GM18868 (cell line): ENCODE data around the gene VSNL1.

Experiments
- ATAC-seq: cut with Tn5 transposase; IDR thresholded peaks from one replicate; pipeline ENCODE4 v1.9.1; 2021; ENCODE audit warnings: mild to moderate bottlenecking, moderate library complexity; ENCODE audit not compliant: unreplicated experiment

The VSNL1 gene

DNA sequence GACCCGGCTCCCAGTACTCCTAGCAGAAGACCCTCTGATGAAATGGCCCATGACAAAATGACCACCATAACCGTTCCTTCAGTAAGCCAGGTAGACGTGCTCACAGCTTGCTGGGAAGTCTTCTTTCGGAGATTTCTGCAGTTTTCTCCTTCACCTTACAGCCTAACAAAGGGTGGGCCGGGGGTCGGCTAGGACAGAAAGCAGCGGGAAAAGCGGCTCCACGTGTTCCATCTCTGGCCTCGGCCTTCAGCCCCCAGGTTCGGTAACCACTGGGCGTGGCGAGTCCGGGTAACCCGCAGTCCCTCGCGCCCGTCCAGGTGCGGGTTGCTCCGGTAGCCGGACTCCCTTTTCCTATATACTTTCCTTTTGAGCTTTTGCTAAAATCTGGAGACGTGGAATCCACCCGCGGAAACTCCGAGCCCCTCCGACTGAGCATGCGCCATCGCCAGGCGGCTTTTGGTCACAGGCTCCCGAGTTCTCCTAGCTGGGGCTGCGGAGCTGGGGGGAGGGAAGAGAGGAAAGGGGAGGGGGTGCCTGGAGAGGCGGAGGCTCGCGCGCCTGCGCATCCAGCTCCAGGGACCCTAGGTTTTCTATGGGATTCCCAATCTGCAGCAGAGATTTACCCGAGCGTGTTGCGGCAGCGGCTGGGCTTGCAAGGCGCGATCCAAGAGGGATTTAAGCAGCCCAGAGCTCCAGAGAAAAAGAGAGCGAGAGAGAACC lies at the start of gene VSNL1:
Gene VSNL1 (plus strand): TSS at position 604 of the 720 bp plus-strand sequence. CDS start 51,379 bp downstream, outside the sequence.
- ATAC-seq = no peak

DNA sequence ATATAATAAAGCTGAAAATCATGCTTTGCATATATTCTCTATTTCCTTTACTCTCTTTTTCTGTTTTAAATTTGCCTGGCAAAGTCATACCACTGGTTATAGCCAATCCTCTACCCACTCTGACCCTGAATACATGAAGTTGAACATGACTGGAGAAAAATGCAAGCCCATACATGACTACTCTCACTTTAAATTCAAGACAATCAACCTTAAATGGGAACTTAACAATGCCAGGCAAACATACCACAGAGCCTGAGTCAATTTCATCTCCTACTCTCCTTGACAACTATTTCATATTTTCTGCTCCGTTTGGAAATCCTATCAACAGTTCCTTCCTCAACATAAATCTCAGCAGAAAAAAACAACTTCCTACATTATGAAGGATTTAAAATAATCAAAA lies 44.9 kb upstream of the VSNL1 start:
- ATAC-seq = no peak

DNA sequence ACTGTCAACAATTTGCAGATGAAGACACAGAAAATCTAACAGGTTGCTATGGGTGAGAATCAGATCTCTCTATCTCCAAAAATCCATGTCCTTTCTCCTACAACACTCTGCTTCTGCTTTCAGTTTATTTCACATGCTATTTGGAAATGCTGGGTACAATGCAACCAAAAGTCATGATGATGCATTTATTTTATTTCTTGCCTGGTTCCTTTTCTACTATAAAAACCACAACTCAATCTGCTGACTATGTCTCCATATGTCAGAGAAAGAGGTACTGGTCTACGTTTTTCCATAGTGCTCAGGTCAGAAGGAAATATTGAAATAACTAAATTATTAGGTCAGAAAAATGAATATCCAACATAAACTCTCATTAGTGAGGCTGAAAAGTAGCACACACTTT lies 42.8 kb upstream of the VSNL1 start:
- ATAC-seq = no peak

DNA sequence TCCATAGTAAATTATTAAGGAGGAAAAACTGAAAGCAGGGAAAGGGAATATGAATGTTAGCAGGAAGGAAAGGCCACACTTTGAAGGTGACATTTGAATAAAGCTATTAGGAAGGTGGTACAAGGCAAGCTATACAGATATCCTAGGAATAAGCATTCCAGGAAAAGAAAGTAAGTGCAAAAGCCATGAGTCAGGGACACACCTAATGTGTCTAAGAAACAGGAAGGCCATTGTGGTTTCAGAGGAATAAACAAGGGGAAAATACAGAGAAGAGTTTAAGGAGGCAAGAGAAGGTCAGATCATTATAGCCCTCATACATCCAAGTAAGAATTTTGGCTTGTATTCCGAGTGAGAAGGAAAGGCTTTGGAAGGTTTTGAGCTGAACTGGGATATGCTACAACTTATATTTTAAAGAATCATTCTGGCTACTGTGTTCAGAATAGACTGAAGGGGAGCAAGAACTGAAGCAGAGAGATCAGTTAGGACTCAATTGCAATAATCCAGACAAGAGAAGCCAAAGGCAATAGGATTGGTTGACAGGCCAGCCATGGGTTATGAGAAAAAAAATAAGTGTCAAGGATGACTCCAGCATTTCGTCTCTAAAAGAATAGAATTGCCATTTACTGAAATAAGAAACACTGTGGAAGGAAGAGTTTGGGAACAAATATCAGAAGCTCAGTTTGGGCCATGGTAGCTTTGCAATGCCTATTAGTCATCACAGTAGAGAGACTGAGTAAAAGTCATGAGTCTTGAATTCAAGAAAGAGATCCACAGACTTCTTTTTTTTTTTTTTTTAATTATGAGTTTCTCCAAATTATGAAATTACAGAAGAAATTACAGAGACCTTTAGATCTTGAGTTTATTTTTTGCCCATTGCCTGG lies 33.5 kb upstream of the VSNL1 start:
- no peak for ATAC-seq

DNA sequence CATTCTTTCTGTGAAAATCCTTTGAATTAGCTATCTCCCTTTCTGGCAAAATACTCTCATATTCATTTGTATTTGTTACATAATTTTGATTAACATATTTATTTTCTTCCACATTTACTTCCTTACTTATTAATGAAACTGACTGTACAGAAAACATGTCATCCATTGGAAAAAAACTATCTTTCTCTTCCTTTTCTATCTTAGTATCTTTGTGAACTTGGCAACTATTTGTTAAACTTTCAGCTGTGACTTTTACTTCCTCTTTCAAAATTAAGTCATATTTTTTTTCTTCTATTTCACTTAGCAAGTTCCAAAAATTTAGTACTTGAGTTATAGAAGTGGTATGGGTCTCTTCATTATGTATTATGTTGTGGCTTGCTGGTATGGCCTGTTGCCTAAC lies 24.8 kb upstream of the VSNL1 start:
- ATAC-seq = peak; percentile 46

DNA sequence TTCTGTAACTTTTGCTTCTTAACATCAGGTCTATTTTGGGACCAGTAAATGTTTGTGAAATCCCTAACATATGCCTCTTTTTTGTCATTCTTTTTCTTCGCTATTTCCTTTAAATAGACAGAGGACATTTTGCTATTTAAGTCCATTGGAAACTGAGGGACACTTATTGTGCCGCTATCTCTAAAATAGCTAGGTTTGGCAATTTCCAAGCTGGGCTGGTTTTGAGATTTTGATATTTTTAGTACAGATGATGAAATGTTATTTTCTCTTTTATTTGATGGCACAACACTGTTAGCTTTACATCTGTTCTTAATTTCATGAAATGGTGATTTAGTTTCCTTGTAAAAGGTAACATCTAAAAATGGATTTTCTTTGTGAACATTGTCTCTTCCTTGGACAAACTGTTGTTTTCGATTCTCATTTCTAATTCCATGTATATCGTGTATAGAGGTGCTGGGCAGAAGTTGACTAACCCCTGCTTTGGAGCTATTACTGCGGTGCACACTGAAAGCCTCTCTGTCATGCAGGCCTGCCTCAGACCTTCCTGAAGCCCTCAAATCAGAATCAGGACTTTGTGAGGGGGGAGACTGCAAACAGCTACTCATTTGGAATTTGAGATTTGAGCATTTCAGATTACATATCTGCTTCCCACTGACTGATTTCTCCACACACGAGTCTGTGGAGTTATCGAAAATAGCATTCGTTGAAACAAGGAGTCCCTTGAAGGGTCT lies 22.9 kb upstream of the VSNL1 start:
- ATAC-seq = peak; percentile 27

DNA sequence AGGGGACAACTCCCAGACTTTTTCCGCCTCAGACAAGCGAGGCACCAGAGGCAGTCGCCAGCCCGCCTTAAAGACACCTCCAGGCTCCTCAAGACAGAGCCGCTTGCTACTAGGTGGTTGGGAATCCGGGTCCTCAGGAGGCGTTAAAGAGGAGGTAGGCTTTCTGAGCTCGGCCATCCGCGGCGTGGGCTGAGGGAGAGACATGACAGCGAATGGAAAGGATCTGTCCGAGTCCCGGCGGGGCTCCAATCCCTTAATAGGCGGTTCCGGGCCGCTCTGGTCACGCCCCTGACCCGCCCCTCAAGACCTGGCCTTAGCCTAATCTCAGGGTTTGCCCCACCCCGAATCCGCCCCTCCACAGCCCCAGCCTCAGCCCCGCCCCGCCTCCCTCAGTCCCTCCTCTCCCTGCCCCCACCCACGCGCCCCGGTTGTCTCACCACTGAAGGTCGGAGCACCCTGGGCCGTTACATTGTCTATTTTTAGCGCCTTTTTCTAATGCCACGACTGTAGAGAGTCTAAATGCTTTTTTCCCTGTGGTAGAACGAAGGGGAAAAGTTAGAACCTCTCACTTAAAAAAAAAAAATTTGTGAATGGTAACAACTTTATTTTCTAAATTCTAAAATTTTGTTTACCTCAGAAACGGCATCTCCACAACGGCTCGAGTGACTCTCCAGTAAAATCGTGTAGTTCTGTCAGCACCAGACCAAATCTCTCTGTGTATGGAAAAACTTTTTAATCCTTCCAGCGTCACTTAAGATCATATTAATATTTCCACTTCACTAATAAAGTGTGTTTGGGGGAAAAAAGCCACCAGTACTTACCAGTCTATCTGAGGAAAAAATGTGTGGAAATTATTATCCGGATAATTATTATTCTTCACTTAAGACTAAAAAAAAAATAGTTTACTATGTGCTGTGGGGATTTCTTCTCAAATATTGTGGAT lies 22.0 kb upstream of the VSNL1 start, which contains the start of gene RAD51AP2:
Gene RAD51AP2 (minus strand): TSS at position 229 of the 943 bp plus-strand sequence. CDS start 25 bp downstream, at position 204.
- peak; percentile 77 for ATAC-seq

DNA sequence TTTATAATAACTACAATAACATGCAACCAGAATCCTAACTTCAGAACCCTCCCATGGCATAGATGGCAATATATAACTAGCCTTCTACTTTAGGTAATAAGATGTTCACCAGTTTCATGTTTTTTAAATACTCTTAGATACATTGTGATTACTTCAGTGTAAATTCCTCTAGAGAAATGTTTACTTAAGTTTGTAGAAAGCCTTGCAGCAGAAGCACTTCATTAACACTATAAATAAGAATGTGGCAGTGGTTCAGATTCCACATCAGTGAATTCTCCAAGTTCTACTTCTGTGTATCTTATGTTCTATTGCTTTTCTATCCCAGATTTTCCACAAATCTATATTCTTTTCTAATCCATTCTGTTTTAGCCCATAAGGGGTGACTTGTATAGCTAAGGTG lies 21.0 kb upstream of the VSNL1 start:
- ATAC-seq = no peak

DNA sequence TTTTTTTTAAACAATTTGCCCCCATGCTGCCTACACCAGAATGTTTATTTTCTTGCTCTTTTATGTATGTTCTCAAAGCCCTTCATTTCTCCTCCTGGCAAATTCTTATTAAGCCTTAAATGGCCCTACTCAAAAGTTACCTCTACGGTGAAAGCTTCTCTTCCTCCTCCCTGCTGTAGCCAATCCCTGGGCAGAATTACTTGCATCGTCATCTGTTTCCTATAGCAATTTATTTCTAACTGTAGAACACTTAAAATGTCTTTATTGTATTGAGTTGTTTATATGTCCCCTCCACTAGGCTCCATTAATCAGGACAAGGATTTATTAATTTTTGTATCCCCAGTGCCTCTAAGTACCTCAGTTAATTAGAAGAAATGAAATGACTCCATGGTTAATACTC lies 19.7 kb upstream of the VSNL1 start:
- peak; percentile 48 for ATAC-seq

DNA sequence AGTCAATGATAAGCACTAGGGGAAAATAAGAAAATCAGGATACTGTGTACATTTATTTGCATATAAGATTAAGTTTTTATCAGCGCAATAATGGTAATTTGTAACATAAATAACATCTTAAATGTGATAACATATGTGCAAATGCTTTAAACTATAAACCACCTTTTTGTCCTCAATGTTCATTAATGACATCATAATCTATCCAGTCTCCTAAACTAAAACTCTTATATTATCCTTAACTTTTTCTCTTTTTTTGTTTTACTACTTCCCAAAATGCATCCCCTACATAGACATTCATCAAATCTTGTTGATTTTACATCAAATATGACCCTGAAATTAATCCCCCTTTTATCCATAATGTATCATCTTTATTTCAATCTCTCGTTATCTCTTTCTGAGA lies 18.9 kb upstream of the VSNL1 start:
- no peak for ATAC-seq

DNA sequence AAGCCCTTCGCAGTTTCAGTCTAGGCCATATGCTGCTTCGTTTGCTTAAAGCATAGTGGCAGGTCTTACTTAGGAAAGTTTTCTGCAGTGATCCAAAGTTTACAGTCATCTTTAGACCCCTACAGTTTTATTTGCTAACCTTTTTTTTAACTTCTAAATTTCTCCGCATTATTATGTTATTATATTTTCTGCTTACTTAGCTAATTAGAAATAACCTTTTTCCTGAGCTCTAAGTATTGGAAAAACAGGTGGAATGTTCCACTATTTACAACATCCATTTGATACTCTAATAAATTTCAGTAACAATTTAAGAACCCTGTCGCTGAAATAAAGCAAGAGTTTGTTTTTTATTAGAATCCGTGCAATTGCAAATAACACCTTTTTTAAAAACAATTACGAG lies 18.2 kb upstream of the VSNL1 start:
- no peak for ATAC-seq

DNA sequence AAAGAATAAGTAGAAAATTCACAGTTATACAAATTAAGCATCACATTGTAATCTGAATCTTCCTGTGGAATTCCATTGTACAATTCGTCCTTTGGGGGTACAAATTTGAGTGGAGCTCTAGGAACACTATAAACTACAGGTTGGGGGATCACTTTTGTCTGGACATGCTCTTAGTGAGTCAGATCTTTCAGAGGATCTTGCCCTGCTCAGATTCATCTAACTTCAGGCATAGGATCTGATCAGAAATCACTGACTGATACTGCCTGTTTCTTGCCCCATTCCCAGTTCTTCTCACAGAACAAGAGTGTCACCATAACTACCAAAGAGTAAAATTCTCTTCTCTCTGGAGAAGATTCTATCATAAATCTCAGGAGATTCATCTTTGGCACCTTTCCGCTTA lies 10.7 kb upstream of the VSNL1 start:
- no peak for ATAC-seq

DNA sequence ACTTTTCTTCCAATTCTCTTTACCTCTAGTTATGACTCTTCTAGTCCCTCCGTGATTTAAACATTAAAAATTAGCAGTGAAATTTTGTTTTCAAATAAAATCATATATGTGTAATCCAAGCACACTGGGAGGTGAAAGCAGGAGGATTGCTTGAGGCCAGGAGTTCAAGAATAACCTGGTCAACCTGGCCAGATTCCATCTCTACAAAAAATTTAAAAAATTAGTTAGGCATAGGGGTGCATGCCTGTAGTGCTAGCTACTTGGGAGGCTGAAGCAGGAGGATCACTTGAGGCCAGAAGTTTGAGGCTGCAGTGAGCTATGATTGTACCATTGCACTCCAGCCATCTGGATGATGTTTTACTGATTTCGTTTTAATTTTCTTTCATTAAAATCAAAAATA lies 7.0 kb upstream of the VSNL1 start:
- ATAC-seq = no peak

DNA sequence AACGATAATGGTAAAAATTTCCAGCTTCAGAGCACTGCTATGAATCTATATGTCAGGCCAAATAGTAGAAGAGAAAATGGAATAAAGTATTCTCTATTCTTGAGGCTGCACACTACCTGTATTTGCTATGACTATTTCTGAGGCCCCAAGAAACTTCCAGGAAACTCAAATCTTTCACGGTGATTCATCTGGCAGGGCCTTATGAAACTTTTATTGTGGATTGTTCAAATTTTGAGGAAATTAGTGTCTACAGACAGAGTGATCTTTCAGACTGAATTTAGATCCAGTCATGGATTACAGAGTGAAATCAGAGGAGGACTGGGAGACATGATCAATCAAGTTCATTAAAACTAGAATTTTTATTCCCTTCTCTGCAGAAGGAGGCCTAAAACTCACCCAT lies 4.1 kb upstream of the VSNL1 start:
- no peak for ATAC-seq

DNA sequence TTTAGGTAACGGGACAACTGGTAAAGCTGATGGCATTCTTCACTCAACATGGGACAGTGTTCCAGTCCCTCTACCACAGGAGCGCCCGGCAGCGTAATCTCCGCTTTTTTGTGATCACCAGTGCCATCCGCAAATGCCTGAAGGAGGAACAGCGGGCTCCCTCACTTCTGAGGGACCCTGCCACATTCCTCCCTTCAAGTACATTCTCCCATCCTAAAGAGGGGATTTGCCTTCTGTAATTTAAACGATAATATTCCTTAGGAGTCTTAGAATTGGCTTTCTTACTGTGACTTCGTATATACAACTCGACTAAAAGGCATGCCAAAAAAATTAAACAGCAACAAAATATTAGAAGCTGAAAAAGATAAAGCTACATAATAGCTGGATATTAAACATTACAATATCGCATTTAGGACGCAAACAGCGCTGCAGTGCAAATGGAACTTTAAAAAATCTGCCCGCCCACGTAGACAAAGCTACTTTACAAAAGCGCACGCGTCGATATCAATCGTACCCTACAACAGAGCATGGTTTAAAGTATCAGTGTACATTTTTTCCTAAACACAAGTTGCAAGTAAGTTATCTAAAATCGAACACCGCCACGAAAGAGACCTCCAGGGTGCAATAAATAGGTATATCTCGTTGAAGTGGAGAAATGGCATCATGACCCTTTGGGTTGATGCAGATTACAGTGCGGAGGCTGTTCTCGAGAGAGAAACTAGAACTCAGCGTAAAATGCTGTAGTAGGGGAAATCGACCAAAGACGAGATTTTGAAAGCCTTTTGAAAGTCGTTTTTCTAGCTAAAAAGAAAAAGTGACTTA lies 2.3 kb upstream of the VSNL1 start:
- ATAC-seq = peak; percentile 37

DNA sequence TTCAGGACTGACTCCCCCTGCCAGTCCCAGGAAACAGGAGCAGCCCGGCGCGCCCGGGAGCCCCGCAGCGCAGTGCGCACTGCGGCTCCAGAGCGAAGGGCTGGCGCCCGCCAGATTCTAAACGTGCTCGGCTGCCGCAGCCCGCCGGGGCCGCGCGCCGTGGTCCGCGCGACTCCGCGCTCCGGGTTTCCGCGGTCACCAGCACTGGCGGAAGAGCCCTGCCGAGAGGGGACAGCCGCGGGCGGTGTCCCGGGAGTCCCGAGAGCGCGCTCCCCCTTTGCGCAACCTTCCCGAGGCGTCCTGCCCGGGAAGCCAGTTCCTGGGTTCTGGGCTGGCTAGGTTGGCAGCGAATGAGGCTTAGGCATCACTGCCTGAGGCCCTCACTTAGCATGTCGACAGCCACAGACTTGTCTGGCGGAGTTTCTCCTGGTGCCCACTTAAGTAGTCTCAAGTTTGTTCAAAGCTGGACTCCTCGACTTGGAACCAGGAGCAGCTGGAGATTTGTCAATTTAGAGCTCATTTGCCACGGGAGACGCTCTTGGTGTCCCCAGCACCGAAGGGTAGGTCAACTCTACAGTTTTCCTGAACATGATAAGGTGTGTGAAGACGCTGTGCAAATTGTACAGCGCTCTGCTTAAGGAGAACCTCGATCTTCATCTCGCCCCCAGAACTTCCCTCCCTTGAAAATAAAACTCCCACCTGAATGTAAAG lies 1.5 kb upstream of the VSNL1 start:
- peak; percentile 73 for ATAC-seq

DNA sequence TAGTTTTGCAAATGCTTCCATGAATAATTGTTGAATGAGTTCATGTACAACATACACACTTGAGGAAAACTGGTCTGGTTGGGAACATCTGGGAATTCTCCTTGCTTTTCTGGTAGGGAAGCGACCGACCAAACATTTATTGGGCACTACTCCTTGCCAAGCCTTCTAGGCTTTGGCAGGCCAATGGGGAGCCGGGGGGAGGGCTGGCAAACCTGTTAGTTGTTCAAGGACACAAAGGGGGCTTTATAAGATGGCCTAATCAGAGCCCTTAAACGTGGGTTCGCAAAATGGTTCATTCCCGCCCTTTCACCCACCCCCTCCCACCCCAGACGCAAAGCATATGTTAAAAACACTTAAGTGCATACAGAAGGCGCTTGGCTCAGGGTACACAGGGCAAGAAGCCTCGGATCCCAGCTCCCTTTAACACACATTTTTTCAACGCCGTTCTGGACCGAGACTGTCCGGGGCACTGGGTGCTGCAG lies 844 bp upstream of the VSNL1 start:
- ATAC-seq = no peak

DNA sequence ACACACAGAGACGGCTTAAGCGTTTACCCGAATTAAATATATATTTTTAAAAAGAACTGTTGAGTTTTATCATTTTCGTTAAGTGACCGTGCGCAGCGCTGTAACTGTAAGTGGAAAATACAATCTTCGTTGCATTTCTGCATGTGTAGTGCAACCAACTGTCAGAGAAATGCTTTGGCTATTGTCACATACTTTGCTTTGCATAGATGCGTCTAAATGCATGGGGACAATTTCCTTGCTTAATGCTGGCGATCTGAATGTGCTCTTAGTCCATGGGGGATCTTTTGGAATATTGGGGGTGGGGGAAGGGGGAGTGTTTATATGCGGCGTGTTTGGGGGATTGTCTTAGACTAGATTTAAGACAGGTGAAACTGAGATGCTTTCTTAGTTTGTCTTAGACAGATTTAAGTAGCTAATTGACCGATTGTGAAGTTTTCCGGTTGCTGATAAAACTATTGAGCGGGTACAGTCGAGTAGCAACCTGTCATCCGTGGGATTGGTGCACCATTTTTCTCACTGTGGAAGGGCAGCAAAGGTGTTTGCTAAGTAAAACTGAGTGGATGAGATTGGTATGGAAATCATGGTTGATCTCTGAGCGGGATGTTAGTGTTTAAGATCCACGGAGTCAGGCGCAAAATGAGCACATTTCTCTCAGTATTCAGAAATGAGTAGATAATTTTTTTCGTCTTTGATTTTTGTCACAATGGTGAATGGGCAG lies 476 bp downstream of the VSNL1 start:
- ATAC-seq = no peak
